Stimulated activated CD8-positive, alpha-beta memory T cell treated with anti-CD3 and anti-CD28 coated beads, Interleukin-12 subunit alpha, Interleukin-12 subunit beta, amount 100 ng/mL, for 4 hours (primary cell): Measurements from ENCODE around the gene FHAD1.
"Not testable (repeated sequence)": the region's sequence is repeated elsewhere in the genome, so short reads cannot be mapped to it uniquely, and the experiment has no call there.

Source experiments
- DNase-seq: peaks from one replicate; pipeline ENCODE4 v3.0.0-alpha.2; 2020; ENCODE audit warnings: low read depth

The FHAD1 gene

DNA sequence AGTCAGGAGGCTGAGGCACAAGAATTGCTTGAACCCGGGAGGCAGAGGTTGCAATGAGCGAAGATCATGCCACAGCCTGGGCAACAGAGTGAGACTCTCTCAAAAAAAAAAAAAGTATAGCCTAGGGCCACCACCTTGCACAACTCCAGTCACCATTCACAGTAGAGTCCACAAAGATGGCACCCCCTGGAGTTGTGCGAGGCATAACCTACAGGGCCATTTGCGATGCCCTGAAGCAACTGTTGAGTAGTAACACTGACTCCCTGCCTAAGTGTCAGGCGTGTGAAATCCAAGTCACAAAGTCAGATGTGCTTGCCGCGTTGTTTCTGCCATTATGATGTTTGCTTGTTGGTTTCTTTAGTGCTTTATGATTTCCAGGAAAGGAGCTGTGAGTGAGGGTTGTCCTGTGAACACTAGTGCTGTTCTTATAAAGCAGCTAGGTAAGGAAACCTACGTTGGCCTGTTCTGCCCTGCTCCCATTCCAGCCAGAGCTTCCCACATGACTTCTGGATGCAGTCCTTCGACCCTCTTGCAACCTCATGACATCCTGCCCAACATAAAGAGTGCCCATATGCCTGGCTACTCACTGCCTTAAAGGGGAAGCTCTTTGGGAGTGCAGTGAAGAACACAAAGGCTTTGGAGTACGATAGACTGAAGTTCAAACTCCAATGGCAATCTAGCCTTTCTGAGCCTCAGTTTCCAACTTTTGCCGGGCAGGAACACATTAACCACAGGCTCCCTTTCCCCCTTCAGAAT, 29.8 kb downstream of the FHAD1 start:
- no peak for DNase-seq

DNA sequence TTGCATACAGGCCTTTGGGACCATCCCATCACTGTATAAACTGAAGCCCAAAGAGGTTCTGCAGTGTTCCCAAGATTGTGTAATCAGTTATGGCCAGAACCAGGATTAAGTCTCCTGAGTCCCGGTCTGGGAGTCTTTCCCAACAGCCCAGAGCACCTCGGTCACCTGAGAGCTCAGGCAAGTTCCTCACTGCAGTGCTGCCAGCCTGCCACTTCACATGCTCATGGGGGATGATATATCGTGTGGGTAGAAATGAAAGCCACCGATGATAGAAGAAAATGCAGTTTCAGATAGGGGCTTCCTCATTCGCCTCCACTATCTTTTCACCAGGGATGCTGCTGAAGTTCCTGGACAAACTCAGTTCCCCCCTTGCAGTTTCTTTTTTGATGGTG, 30.4 kb downstream of the FHAD1 start:
- no peak for DNase-seq

DNA sequence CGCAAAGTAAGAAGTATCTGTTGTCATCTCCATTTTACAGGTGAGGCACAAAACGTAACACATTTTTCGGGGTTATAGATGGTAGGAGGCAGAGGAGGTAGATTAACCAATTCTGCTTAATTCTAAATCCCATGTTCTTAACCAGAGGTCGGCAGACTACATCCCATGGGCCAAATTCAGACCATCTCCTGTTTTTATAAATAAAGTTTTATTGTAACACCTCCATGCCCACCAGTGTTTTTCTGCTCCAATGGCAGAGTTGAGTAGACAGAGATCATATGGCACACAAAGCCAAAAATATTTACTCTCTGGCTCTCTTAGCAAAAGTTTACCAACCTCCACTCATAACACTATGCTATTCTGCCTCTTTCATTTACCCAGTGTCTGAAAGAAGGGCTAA, 30.9 kb downstream of the FHAD1 start:
- DNase-seq, result no peak

DNA sequence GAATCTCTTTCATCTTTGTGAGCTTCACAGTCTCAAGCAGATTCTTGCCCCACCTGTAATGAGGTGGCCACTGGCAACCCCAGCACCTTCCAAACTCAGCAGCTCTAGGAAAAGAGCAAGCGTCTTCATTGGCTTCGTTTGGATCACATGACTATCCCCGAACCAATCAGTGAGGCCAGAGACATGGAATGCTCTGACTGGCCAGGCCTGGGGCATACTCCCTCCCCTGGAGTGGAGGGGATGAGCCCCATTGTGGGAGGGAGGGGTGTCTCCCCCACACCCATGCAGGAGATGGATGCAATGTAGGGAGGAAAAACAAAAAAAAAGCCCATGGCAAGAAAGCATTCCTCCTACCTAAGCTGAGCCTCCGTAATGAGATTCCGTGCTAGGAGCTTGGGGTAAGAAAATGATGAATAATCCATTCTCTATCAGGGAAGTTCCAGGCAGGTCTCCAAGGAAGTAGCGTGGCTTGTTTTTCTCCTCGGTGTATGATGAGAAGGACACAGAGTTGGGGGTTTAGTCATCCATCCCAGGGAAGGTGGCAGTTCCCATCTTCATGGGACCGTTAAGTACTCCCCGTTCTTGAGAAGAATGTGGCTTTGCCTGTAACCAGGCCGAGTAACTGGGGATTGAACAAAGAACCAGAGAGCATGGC, 32.7 kb downstream of the FHAD1 start:
- no peak for DNase-seq

DNA sequence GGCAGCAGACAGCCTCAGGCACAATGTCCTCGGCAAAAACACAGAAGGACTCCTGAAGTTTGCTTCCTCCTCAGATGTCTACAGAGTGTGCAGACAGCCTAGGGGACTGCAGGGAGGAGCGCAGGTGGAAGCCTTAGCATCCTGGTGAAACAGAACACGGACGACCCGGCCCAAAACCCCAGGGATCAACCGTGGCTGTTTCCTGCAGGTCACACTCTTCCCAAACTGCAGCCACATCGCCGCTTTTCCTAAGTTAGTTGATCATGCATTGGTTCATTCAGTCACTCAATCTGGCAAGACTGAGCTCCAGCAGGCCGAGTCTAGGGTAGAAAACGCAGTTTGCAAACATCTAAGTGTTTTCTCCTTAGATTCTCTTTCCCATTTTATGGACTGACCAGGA, 33.4 kb downstream of the FHAD1 start:
- DNase-seq, result no peak

DNA sequence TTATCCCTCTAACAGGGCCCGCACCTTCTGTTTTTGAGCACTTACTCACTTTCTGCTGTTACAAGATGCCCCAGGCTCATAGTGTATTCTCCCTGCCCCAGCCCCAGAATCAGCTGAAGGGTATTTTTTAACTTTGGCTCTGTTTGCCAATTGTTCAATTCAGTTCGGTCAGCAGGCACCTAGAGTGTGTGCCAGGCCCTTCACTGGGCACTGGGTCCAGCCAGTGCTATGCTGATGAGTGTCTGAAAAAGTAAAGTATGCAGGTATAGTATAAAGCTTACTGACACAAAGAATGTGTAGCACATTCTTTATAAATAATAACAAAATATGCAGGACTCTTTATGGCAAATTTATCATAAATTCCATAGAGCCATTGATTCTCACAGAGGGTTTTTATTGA, 35.0 kb downstream of the FHAD1 start:
- DNase-seq, result no peak

DNA sequence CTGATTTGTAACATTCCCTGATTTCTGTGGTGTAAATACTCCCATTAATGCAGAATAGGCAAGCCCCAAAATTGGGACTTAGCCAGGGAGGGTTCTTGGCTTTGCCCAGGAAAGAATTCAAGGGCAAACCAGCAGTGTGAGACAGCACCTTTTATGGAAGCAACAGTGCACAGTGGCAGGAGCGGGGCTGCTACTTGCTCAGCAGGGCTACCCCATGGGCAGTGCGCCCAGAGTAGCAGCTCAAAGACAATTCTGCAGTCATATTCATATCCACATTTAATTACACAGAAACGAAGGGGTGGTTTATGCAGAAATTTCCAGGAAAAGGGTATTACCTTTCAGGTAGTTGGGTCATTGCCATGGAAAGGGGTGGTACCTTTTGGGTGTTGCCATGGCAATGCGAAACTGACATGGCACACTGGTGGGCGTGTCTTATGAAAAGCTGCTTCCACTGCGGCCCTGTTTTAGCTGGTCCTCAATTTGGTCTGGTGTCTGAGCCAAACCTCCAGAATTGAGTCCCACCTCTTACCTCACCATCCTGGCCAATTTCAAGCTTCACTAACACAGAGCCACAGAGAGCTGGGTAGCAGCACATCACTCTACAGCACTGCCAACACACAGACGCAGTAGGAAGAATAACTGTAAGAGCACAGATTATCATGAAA, 35.9 kb downstream of the FHAD1 start:
- DNase-seq, result no peak

DNA sequence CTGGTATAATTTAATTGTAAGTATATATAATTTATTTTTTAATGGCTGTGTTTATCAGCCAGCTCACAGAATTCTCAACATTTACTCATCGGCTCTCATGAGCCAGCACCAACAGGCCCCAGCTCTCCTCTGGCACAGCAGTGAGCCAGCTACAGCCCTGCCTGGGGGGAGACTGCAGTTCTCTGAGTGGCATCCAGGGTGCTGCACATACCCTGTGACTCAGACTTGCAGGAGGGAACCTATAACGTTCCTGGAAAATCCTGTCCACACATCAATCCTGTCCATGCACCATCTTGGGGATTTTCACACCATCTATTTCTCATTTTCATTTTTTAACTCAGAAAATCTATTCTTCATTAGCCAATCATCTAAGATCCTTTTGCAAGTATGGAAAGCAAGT, 36.5 kb downstream of the FHAD1 start:
- no peak for DNase-seq

DNA sequence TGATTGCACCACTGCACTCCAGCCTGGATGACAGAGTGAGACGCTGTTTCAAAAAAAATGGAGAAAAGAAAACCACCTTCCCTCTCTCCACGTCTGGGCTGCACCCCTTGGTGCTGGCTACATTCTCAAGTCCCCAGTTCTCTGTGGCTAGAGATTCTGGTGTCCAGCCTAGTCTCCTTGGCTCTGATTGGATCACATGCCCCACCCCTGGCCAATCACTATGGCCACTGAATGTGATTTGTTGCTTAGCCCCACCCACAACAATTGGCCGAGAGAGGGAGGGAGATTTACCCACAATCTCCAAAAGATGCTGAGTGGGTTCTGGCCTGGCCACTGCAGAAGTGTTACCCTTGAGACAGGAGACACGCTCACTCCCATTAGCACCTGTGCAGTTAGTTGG, 39.4 kb downstream of the FHAD1 start:
- no peak for DNase-seq

DNA sequence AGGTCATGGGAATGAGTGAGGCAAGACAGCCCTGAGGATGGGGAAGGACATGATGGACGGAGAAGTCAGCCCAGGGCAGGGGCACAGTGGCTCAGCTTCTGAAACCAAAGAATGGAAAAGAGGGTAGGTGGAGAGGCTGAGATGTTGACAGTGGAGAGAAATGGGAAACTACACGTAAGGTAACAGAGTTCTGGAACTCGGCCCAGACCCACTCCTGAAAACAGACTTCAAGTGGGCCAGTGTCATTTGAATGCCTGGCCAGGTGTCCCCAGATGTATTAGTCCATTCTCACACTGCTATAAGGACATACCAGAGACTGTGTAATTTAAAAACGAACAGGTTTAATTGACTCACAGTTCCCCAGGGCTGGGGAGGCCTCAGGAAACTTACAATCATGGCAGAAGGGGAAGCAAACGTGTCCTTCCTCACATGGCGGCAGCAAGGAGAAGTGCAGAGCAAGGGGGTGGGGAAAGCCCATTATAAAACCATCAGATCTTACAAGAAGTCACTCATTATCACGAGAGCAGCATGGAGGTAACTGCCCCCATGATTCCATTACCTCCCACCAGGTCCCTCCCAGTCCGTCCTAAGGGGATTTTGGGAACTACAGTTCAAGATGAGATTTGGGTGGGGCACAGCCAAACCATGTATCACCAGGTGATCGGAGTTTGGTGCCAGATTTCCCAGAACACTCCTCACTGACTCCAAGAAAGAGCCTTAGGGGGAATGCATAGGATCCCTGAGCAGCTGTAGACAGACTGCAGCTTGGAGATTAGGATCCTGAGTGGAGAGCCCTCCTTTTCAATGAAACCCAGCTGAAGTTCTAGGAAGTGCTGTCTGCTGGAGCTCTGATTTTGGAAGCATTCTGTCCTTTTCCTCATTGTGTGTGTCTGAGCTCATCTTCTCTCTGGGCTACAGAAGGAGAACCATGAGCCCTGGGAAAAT, 40.3 kb downstream of the FHAD1 start:
- DNase-seq, result no peak

DNA sequence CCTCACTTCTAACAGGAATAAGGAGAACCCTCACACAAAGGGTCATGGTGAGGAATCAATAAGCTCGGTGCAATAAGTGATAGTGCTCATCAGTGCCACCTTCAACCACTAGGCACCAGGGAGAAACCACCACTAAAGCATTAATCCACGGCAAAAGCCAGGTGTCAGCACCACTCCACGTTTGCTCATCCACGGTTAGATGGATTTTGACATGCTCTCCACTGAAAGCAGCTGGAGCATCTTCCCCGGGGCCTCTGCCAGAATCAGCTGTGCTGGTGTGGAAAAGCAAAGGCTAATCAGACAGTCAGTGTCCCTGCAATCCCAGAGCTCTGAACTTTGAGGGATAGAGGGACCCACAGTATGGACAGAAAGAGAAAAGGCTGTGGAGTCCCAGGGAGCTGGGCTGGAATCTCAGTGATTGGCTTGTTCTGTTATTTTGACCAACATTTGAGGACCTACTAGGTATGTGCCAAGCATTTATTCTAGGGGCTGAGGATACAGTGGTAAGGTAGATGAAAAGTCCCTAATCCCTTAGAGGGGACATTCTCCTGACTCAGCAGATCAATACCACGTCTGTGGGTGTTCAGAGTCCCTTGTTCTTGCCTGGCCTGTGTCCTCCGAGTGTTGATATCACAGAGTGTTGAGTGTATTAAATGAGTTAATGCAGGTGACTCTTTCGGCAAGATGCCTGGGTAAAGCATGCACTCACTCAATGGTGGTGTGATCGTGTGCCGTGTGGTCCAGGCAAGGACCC, 41.3 kb downstream of the FHAD1 start:
- DNase-seq, result no peak

DNA sequence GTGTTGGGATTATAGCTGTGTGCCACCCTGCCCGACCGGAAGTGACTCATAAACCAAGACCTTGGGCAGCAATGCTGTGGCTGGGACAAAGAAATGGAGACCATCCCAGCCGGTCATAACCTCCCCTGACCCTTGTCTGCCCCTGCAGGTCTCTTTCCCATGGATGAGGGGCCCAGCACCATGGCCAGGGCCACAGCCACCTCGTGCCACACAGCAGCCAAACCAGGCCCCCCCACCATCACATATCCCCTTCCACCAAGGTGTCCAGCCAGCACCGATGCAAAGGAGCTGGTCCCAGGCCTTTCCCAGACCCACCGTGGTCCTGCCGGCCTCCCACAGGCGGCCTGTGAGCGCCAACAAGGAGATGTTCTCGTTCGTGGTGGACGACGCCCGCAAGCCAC, 42.2 kb downstream of the FHAD1 start:
- DNase-seq, result no peak

DNA sequence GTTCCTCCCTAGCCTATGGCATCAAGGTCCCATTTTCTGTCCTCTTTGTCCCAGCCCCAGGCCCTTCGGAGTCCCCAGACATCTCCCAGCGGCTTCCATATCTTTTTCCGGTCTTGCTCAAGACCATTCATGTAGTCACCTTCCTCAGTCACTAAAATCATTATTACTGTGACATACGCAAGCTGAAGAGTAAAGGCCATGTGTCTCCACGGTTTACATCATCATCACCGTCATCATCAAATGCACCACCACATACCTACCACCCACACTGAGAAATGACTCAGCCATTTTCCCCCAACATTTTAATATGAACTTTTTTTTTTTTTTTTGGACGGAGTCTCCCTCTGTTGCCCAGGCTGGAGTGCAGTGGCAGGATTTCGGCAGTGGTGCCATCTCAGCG, 43.4 kb downstream of the FHAD1 start:
- no peak for DNase-seq

DNA sequence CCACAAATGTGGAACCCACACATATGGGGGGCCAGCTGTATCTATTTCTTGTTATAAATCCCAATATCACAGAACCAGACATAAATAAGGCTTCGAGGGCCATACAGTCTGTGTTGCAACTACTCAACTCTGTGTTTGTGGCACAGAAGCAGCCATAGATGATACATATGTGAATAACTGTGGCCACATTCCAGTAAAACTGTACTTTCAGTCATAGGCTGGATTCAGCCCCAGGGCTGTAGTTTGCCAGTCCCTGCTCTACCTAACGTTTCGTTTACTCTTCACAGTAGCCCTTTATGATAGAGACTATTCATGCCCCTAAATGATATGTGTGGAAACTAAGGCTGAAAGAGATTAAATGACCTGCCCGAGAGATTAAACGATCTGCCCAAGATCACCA, 48.7 kb downstream of the FHAD1 start:
- no peak for DNase-seq

DNA sequence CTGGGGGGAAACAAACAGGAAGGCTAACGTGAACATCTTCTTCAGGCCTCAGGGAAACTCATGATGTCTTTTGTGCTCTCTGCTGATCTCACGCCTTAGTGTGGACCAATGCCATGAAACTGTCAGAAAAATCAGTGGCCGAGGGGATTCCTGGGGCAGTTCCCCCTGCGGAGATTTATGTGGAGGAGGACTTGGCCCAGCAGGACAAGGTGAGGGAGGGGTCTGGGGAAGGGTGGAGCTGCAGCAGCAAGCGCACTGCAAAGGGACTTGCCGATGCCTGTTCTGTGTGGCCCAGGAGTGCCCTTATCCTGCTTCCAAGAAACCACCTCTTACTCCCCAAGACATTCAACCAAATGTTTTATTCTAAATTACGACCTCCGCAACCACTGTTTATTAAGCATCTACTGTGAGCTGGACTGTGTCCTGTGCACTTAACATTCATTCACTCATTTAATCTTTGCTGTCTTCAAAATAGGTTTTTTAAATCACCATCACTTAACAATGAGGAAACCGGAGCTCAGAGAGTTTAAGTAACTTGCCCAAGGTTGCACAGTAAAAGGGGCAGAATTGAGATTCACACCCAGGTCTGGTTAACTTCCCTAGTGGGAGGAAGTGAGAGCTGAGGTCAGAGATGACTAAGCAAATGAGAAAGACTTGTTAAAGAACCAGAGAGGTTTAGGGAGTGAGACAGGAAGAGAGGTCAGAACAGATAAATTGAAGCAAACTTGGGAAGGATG, 49.7 kb downstream of the FHAD1 start:
- DNase-seq, result no peak

DNA sequence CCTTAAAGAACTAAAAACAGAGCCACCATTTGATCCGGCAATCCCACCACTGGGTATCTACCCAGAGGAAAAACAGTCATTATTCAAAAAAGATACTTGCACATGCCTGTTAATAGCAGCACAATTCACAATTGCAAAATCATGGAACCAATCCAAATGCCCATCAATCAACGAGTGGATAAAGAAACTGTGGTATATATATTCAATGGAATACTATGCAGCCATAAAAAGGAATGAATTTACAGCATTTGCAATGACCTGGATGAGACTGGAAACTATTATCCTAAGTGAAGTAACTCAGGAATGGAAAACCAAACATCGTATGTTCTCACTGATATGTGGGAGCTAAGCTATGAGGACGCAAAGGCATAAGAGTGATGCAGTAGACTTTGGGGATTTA, 51.0 kb downstream of the FHAD1 start:
- not testable (repeated sequence) for DNase-seq

DNA sequence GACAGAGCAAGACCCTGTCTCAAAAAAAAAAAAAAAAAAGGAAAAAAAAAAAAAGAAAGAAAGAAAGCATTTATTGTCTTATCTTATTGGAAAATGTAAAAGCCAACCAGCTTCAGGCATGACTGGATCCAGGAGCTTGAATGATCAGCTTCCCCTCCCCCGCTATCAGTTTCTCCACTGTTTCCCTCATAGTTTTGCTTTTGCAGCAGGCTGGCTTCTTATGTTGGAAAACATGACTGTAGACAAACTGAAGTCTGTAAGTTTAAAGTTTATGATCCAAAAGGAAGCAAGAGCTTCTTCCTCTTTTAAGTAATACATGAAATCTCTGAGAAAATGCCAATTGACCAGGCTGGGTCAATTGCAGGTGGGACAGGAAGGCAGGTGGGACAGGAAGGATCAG, 52.2 kb downstream of the FHAD1 start:
- DNase-seq, result no peak

DNA sequence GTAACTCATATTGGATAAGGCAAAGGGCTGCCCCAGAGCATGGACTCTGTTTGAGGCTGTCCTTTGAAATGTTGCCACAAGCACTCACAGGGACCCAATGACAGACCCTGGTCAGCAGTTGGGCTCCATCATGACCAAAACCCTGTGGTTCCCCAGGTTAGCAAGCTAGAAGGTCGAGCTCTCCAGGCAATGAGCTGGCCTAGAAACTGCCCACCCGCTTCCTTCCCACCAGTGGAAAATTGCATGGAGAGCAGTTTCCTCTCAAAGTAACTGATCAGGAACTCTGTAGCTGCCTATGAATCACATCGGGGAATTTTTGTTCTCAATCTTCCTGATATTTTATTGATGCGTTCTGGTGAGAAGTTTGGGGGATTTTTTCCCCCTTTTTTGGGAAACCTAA, 52.8 kb downstream of the FHAD1 start:
- DNase-seq, result no peak

DNA sequence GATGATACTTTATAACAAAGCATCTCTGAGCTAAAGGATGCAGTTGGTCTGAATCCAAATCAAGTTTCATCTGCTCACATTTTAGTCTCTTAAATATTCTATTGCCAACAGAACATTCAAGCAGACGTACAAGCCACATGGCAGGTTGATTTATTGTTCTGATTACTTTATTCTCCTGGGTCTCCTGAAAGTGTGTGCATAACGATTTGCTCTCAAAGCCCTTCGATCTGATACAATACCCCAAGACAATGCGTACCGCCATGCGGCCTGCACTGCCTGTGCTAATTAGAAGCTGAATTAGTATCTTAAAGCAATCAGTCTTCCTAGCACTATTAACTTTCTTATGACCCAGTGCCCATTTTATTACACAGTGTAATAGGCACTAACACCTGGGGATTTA, 56.9 kb downstream of the FHAD1 start:
- no peak for DNase-seq

DNA sequence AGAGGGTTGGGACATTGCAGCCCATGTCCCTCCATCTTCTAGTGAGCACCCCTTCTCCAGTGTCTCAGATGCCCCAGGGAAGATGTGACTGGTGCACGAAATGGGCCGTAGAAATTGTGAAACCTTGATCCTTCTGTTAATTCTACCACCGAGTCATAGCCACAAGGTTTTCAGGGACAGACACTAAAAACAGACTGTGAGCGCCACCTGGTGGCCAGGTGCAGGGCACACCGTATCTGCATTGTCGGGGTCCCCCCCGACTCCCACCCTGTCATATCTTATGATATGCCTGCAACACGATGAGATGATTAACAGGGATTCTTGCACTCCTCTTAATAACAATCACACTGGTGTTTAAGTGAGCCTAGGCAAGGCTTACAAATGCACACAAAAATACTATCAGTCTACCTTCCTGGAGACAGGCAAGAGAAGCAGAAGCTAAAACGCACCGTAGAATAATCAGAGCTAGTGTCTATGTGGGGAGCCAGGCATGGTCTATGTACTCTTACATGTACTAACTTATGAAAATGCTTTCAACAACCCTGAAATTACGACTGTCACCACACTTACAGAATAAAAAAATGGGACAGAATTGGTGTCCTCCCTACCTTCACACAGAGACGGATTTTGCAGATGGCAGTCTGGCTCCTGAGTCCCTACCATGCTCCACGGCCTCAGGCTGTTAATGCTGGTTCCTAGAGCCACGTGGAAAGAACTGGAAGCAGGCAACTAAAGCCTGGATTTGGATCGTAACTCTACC, 57.9 kb downstream of the FHAD1 start:
- DNase-seq, result peak; percentile 39
